Measurements from ENCODE around the gene EFHC2.

EFHC2 gene

DNA sequence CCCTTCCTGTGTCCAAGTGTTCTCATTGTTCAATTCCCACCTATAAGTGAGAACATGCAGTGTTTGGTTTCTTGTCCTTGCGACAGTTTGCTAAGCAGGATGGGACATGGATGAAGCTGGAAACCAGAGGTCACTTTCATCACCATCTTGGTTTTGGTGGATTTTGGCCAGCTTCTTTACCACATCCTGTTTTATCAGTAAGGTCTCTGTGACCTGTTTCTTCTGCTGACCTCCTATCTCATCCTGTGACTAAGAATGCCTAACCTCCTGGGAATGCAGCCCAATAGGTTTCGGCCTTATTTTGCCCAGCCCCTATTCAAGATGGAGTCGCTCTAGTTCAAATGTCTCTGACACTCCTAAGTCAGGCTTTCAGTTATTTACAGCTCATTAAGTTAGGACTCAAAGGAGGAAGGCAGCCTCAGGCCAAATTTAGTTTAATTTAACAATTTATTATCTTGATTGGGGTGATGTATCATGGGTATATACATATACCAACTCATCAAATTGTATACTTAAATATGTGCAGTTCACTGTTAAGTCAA is 200.3 kb downstream of the EFHC2 start:
- no peak for DNase-seq

DNA sequence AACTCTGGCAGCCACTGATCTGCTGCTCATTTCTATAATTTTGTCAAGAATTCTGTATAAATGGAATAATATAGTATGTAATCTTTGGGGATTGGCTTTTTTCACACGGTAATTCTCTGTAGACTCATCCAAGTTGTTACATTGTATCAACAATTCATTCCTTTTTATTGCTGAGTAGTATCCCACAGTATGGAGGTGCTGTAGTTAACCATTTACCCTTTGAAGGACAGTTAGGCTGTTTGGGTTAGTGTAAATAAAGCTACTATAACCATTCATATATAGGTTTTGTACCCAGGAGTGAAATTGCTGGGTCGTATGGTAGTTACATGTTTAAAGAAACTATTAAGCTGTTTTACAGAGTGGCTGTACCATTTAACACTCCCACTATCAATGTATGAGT is 213.3 kb downstream of the EFHC2 start:
- DNase-seq = no peak

DNA sequence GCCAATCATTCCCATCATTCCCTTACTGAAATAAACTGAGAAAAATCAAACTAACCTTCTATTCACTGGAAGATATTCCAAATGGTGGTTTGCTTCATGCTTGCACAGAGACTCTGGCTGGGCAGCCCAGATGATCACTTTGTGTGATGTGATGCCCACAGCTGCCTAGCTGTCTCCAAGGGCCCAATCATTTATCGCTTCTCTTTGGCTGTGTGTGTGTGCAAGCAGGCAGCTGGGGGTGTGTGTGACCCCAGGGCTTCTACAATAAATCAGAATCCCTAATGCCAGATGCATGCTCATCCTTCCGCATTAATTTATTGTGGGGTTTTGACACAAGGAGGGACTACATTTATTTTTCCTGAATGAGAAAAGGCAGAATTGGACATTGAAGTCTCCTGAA is 230.1 kb downstream of the EFHC2 start:
- no peak for DNase-seq

- no peak for DNase-seq
Measured at GRCh38 chrX:44106864-44107263, 236.6 kb downstream of the EFHC2 start.

GRCh38 chrX:44105228-44105913 is 238.1 kb downstream of the EFHC2 start:
- no peak for DNase-seq

DNA sequence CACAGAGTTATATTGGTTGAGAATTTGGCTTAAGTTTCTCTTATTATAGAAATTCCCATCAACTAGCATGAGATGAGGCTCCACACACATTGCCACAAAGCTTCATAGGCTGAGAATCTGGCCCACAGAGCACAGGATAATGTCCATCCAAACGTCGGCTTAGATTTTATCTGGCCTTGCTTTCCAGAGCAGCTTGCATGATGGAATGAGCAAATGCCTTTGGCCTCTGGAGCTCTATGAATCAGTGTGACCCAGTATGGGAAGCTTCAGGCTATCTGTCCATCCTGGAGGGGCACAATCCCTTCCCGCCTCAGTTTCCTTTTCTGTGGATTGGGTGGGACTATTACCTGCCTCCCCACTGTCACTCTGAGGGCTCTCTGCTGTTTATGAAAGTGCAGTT is 238.8 kb downstream of the EFHC2 start:
- DNase-seq = no peak

- DNase-seq = no peak
Measured at GRCh38 chrX:44101281-44101680, 242.2 kb downstream of the EFHC2 start.

DNA sequence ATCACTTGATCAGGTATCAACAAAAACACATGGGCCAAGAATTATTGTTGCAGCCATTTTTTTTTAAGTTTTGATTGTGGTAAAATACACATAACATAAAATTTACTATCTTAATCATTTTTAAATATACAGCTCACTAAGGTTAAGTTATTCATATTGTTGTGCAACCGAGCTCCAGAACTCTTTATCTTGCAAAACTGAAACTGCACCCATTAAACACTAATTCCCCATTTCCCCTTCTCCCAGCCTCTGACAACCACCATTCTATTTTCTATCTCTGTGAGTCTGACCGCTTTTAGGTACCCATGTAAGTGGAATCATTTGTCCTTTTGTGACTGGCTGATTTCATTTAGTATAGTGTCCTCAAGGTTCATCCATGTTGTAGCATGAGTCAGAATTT is 244.1 kb downstream of the EFHC2 start:
- no peak for DNase-seq

Measured in NCI-H2029 (cell line).